Endothelial cell of umbilical vein (primary cell): Measurements from ENCODE around the gene JDP2. TPM values are rescaled to one million over a fixed set of nuclear protein-coding genes. Genes with fewer than 3 reads are reported as not detected.

Source experiments
- BruUV-seq: library from RNA; stranded (reverse); fragments of 400-500 nt; replicated peaks from 2 replicates; lab custom pipeline; 2021; lab: Mats Ljungman, UMichigan
- CTCF ChIA-PET: fragments of 300-600, 350-600 bp; sonication (Branson Sonifier 250); formaldehyde crosslinking; loops from one replicate; lab custom pipeline; 2021; ENCODE audit warnings: antibody characterized with exemption, inconsistent platforms; lab: Charles Lee
- POLR2A ChIA-PET: fragments of 300-600, 350-600 bp; sonication (Branson Sonifier 250); formaldehyde crosslinking; loops from one replicate; lab custom pipeline; 2021; ENCODE audit warnings: antibody characterized with exemption, inconsistent platforms; lab: Charles Lee
- DNase-seq: peaks from one replicate; pipeline ENCODE4 v3.0.0-alpha.2; 2011; ENCODE audit warnings: low read depth, low spot score
- FAIRE-seq: peaks from 2 replicates; lab custom pipeline; 2011; peaks lifted over from hg19 to GRCh38; lab: Jason Lieb, UNC
- H2AFZ ChIP-seq: 2 replicates; pipeline ENCODE4 v1.6.0; 2012; ENCODE audit warnings: low read depth, low read length, control low read depth, inconsistent platforms
- H3K27ac ChIP-seq: 2 replicates; pipeline ENCODE4 v1.5.1; 2011; ENCODE audit warnings: low read depth, mild to moderate bottlenecking, control low read depth, low read length, moderate library complexity; ENCODE audit not compliant: insufficient read depth
- H3K27me3 ChIP-seq, 2 experiments: 2 replicates each; pipeline versions ENCODE4 v1.6.0 to v1.6.1; 2011; ENCODE audit warnings: low read length in 2 of 2, mixed read lengths in 1 of 2; ENCODE audit not compliant: control insufficient read depth in 2 of 2, insufficient read depth in 2 of 2
- H3K36me3 ChIP-seq, 2 experiments: 2 replicates in 1 of 2; 3 replicates in 1 of 2; pipeline ENCODE4 v1.5.1; 2011; ENCODE audit warnings: low read length in 2 of 2, mild to moderate bottlenecking in 1 of 2, moderate library complexity in 1 of 2; ENCODE audit not compliant: control insufficient read depth in 2 of 2, insufficient read depth in 2 of 2; ENCODE audit errors: extremely low read depth in 1 of 2
- H3K4me1 ChIP-seq: 3 replicates; pipeline ENCODE4 v1.5.1; 2011; ENCODE audit warnings: mild to moderate bottlenecking, low read length; ENCODE audit not compliant: control insufficient read depth, insufficient read depth; ENCODE audit errors: extremely low read depth
- H3K4me2 ChIP-seq: 2 replicates; pipeline ENCODE4 v1.6.1; 2011; ENCODE audit warnings: low read length, control low read depth, mixed read lengths; ENCODE audit not compliant: insufficient read depth
- H3K4me3 ChIP-seq, 3 experiments: fragments of 200-600 bp in 1 of 3; sonication (generic), shearing (Covaris generic) in 1 of 3; replicated peaks in 1 of 3; 2 replicates each; pipeline ENCODE4 v1.5.1; 2011 to 2016; ENCODE audit warnings: control low read depth in 3 of 3, low read length in 3 of 3, mild to moderate bottlenecking in 2 of 3, inconsistent platforms in 1 of 3, low read depth in 1 of 3, moderate library complexity in 1 of 3; ENCODE audit not compliant: insufficient read depth in 1 of 3
- H3K79me2 ChIP-seq: 2 replicates; pipeline ENCODE4 v1.6.0; 2012; ENCODE audit warnings: low read length, inconsistent platforms; ENCODE audit not compliant: control insufficient read depth, insufficient read depth
- H3K9ac ChIP-seq: replicated peaks from 2 replicates; pipeline ENCODE3; 2011; ENCODE audit warnings: low read length, control low read depth; ENCODE audit not compliant: insufficient read depth; ENCODE audit errors: extremely low read depth
- H3K9me1 ChIP-seq: replicated peaks from 3 replicates; pipeline ENCODE4 v1.6.0; 2011; ENCODE audit warnings: mild to moderate bottlenecking, low read length; ENCODE audit not compliant: control insufficient read depth, insufficient read depth; ENCODE audit errors: extremely low read depth
- H3K9me3 ChIP-seq: replicated peaks from 2 replicates; pipeline ENCODE4 v1.5.1; 2012; ENCODE audit warnings: low read length, inconsistent platforms; ENCODE audit not compliant: control insufficient read depth, insufficient read depth
- H4K20me1 ChIP-seq: replicated peaks from 2 replicates; pipeline ENCODE3; 2011; ENCODE audit warnings: mild to moderate bottlenecking, low read length; ENCODE audit not compliant: control insufficient read depth, insufficient read depth; ENCODE audit errors: extremely low read depth
- CTCF ChIP-seq, 2 donors: IDR thresholded peaks; 1 replicate in 1 of 2; 2 replicates in 1 of 2; pipeline ENCODE4 v1.5.1; 2011; ENCODE audit warnings: low read length in 2 of 2, mild to moderate bottlenecking in 2 of 2, moderate library complexity in 2 of 2, control low read depth in 1 of 2, inconsistent platforms in 1 of 2, low read depth in 1 of 2; ENCODE audit not compliant: insufficient read depth in 1 of 2; ENCODE audit errors: extremely low read depth in 1 of 2
- EZH2 ChIP-seq: IDR thresholded peaks from 2 replicates; pipeline ENCODE4 v1.6.1; 2012; ENCODE audit warnings: borderline replicate concordance, low read depth, mild to moderate bottlenecking, moderate library complexity, low read length, inconsistent platforms; ENCODE audit not compliant: severe bottlenecking
- FOS ChIP-seq: IDR thresholded peaks from 2 replicates; pipeline ENCODE4 v1.6.1; 2011; ENCODE audit warnings: mild to moderate bottlenecking, low read length, moderate library complexity, borderline replicate concordance; ENCODE audit not compliant: insufficient read depth
- GATA2 ChIP-seq: IDR thresholded peaks from 2 replicates; pipeline ENCODE4 v1.7.0; 2011; ENCODE audit warnings: low read depth, mild to moderate bottlenecking, moderate library complexity, mixed read lengths, low read length; ENCODE audit not compliant: insufficient read length, insufficient read depth
- JUN ChIP-seq: IDR thresholded peaks from 2 replicates; pipeline ENCODE4 v1.6.1; 2011; ENCODE audit warnings: borderline replicate concordance, low read depth; ENCODE audit not compliant: insufficient read length, insufficient read depth
- MAX ChIP-seq: IDR thresholded peaks from 2 replicates; pipeline ENCODE4 v1.6.1; 2011; ENCODE audit not compliant: insufficient read depth, insufficient read length
- MYC ChIP-seq: IDR thresholded peaks from one replicate; pipeline ENCODE4 v1.6.1; 2011; ENCODE audit warnings: mild to moderate bottlenecking, low read depth, low read length
- POLR2A ChIP-seq: IDR thresholded peaks from 2 replicates; pipeline ENCODE4 v1.6.1; 2012; ENCODE audit warnings: low read depth, mild to moderate bottlenecking, control low read depth, low read length
- POLR2AphosphoS5 ChIP-seq: IDR thresholded peaks from 2 replicates; pipeline ENCODE4 v1.6.1; 2012; ENCODE audit warnings: low read depth, mild to moderate bottlenecking, control low read depth, low read length, moderate library complexity; ENCODE audit not compliant: insufficient read depth
- dilution Hi-C: fragments of 300-500 bp; cut with MboI; formaldehyde crosslinking; loops from one replicate; pipeline ENCODE4 v1.15.0; 2019; ENCODE audit warnings: low sequenced_read_pairs; ENCODE audit not compliant: extremely low pct_ligation_motif_present
- intact Hi-C: fragments of 100-400 bp; cut with micrococcal nuclease; formaldehyde crosslinking; loops from one replicate; pipeline ENCODE4 v1.10.0; 2022
- polyA plus RNA-seq, 4 experiments: library from polyadenylated mRNA; depleted of rRNA in 3 of 4; stranded (reverse) in 3 of 4; unstranded in 1 of 4; fragments of >200 nt; gene quantifications; 2 replicates each; pipeline versions ENCODE4 v1.2.1 to v1.2.3, GENCODE V29; 2011 to 2012; ENCODE audit warnings: missing spikeins in 1 of 4
- total RNA-seq: library from RNA; stranded (reverse); gene quantifications from 2 replicates; pipeline ENCODE4 v1.2.3, GENCODE V29; 2021

The JDP2 gene
- total and polyA plus RNA-seq, 2 donors (not counting 3 experiments of a cell fraction or from before 2014, with no cell fraction given): 3.2 to 10.6 TPM

- no peaks in the 10 kb centered on the region for H3K9me3 ChIP-seq
- TF ChIP-seq GATA2 (no peak), FOS (no peak), POLR2AphosphoS5 (no peak), JUN (no peak), MYC (no peak), POLR2A (no peak)
- no peaks in the 10 kb centered on the region for H3K9me1 ChIP-seq
- dilution Hi-C loops (no loop called here), intact Hi-C loops (no loop called here)
- no peak overlapping the region for H3K27ac ChIP-seq
- no peaks in the 10 kb centered on the region for H3K79me2 ChIP-seq
- H4K20me1 ChIP-seq: no peaks in the 10 kb centered on the region
- H3K36me3 ChIP-seq: no peaks in the 10 kb centered on the region
- FAIRE-seq (no peak), DNase-seq (no peak)
- no peak overlapping the region for H3K4me3 ChIP-seq
- peaks cover 21 to 23% of the 10 kb centered on the region in 2 experiments for H3K27me3 ChIP-seq
- H3K4me2 ChIP-seq: no peak overlapping the region
- ChIA-PET CTCF (no interaction called here), POLR2A (no interaction called here)
- no peak overlapping the region for H3K9ac ChIP-seq
- no peaks in the 10 kb centered on the region for H3K4me1 ChIP-seq
- no TSS peak for BruUV-seq
- no peak overlapping the region for H2AFZ ChIP-seq
Observed at GRCh38 chr14:75391953-75392352, 35.9 kb upstream of the JDP2 start.

- intact Hi-C loops: no loop called here
- no peak for TF ChIP-seq MYC
- TF ChIP-seq POLR2A: no peak
- TF ChIP-seq JUN: no peak
- TF ChIP-seq GATA2: no peak
- TF ChIP-seq MAX: no peak
- TF ChIP-seq CTCF (IDR thresholded peaks at IDR 0.05; ENCODE audit: extremely low read depth in 1 of 2, insufficient read depth in 1 of 2, low read depth in 1 of 2, low read length in 2 of 2): no peak
- TF ChIP-seq EZH2: no peak
- TF ChIP-seq FOS: no peak
- TF ChIP-seq POLR2AphosphoS5: no peak
- DNase-seq (no peak), FAIRE-seq (no peak)
- no peaks in the 10 kb centered on the region for H3K36me3 ChIP-seq
- peaks cover 19 to 23% of the 10 kb centered on the region in 2 experiments for H3K27me3 ChIP-seq
- H3K4me2 ChIP-seq: no peak overlapping the region
- H3K79me2 ChIP-seq: no peaks in the 10 kb centered on the region
- H4K20me1 ChIP-seq: no peaks in the 10 kb centered on the region
- H3K9me1 ChIP-seq: no peaks in the 10 kb centered on the region
- H3K4me1 ChIP-seq: no peaks in the 10 kb centered on the region
- no peak overlapping the region for H3K9ac ChIP-seq
- no peaks in the 10 kb centered on the region for H3K9me3 ChIP-seq
- BruUV-seq: no TSS peak
- no peak overlapping the region for H2AFZ ChIP-seq
- ChIA-PET POLR2A (no interaction called here), CTCF (interaction anchor here (1.2 kb wide), 1 partner anchor 96 kb away, joined by 3 read pairs; no protein-coding TSS in a partner anchor)
- no peak overlapping the region for H3K27ac ChIP-seq
- dilution Hi-C loops: no loop called here
- H3K4me3 ChIP-seq: no peak overlapping the region
Observed at GRCh38 chr14:75392686-75393641, 34.9 kb upstream of the JDP2 start.
